HG03521 (cell line): ENCODE data around the gene WBP1.
"Not testable (repeated sequence)": the region's sequence is repeated elsewhere in the genome, so short reads cannot be mapped to it uniquely, and the experiment has no call there.

Experiments
- ATAC-seq: cut with Tn5 transposase; IDR thresholded peaks from one replicate; pipeline ENCODE4 v1.9.1; 2021; ENCODE audit warnings: mild to moderate bottlenecking, moderate library complexity; ENCODE audit not compliant: unreplicated experiment

The WBP1 gene

GRCh38 chr2:74426181-74426758 is 32.0 kb upstream of the WBP1 start:
- ATAC-seq = no peak

GRCh38 chr2:74427551-74427950 is 30.7 kb upstream of the WBP1 start:
- ATAC-seq = no peak

GRCh38 chr2:74428675-74429074 is 29.6 kb upstream of the WBP1 start:
- ATAC-seq = no peak

DNA sequence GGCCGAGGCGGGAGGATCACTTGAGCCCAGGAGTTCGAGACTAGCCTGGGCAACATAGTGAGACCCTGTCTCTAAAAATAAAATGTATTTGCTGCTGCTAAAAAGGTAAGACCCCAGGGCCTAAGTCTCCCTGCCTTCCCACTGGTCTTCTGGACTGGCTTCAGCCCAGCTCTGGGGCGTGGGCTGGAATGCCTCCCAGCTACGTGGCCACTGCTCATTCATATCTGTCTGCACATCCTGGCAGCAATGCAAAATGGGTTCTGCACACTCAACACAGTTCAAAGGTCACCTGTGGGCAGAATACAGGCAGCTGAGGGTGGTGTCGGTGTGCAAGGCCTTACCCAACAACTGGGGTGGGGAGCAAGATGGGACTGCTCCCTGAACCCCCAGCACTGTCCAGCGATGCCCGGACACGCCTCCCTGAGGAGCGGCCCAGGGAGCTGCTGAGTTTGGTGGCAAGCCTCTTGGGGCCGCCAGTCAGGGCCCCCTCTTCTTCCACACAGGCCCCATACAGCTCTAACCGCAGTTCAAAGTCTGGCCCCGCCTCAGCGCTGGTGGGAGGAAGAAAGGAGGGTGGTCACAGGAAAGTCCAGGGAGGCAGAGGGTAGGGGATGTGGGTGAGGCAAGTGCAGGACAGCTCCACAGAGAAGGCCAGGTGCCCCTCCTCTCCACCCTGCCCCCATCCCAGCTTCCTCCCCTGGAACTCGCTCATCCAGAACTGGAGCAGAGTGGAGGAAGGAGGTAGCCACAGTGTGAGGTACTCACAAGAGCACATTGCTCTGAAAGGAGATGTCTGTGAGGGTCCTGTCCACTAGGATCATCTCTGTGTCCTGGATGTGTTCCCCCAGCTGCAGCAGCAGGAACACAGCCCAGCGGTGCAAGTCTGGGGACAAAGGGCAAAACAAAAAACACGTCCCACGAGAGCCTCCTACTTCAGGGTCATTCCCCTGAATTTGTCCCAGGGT is 28.5 kb upstream of the WBP1 start:
- ATAC-seq = no peak

DNA sequence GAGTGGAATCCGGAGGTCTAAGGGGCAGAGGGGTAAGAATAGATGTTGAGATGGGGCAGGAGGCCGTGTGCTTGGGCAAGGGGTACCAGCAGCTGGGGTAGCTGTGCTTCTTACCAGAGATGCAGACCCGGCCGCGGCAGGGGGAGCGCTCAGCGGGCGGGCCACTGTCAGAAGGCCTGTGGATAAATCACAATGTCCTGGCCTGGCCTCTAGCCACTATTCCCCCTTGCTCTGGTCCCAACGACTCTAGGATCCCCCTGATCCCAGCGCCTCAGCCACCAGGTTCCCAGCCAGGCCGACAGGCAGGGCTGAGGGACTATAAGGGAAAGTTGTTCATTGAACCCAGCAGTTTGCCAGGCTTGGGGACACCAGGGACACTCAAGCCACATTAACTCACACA is 27.7 kb upstream of the WBP1 start:
- no peak for ATAC-seq

- ATAC-seq = no peak
Observed at GRCh38 chr2:74436111-74436805, 22.0 kb upstream of the WBP1 start.

DNA sequence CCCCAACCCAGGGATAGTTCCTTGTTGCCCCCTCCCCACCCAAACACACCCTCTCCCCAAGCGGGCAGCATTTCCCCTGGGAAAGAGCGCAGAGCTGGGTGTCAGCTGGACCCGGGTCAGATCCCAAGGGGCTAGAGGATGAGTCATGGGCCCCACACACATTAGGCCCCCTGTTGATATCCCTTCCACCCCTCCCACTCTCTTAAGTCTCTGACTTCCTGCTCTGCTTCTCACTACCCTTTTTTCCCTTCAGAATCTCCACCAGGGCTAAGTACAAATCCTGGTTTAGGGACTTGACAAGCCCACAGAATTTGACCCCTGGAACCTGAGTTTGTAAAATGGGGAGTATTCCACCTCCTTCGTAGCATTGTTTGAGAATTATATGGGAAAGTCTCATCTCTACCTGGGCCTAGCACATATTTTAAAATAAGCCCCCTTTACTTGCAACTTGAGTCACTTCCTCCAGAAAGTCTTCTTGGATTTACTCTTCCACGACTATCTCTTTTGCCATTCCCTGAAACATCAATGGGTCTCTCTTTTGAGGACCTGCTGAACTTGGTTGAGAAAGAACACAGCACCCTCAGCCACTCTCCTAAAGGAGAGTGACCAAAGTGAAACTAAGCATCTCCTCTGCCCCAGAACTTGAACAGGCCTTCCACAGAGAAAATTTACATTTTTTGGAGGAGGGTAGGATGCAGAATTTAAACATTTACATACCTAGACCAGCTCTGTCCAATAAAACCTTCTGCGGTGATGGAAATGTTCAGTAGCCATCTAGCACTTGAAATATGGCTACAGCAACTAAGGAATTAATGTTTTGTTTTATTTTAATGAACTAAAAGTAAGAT is 21.2 kb upstream of the WBP1 start:
- no peak for ATAC-seq

- no peak for ATAC-seq
Observed at GRCh38 chr2:74438248-74438647, 20.0 kb upstream of the WBP1 start.

DNA sequence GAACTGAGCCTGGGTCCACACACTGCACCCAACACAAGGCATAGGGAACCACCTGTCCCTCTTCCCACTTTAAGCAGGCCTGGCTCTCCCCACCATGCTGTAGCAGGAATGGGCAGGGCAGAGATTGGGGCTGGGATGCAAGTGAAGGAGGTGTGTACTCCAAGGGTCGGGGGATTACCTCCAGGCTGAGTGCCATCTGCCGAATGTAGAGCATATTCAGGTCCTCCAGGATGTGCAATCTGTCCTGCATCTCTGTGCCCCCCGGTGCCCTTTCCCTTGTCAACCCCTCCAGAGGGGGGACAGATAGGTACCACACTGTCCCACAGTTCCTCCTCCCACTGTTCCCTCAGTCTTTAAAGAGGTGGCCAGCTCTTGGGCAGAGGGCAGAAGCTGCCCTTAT is 18.9 kb upstream of the WBP1 start:
- ATAC-seq = no peak

DNA sequence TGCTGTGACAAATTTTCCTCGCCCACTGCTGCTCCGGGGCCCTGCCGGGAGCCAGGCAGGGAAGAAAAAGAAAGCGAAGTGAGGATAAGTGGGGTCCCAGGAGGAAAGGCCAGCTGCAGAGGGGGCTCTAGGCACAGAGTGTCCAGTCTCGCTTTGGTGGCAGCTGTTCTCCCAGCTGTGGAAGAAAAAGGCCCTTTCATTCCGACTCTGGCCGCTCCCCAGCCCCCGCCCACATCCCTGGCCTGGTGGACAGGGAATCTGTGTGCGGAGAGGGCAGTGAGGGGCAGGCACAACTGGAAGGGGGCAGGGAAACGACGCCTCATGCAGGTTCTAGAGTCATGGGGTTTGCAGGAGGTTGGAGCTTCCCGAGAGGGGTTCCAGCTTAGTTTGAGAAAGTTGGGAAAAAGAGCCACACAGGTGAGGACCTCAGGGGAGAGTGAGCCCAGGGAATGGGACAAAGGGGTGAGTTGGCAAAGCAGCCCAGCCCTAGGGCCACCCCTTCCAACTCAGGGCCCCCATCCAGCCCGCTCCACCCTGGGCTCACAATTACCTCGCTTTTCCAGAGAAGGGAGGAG is 18.3 kb upstream of the WBP1 start:
- peak; percentile 7 for ATAC-seq

DNA sequence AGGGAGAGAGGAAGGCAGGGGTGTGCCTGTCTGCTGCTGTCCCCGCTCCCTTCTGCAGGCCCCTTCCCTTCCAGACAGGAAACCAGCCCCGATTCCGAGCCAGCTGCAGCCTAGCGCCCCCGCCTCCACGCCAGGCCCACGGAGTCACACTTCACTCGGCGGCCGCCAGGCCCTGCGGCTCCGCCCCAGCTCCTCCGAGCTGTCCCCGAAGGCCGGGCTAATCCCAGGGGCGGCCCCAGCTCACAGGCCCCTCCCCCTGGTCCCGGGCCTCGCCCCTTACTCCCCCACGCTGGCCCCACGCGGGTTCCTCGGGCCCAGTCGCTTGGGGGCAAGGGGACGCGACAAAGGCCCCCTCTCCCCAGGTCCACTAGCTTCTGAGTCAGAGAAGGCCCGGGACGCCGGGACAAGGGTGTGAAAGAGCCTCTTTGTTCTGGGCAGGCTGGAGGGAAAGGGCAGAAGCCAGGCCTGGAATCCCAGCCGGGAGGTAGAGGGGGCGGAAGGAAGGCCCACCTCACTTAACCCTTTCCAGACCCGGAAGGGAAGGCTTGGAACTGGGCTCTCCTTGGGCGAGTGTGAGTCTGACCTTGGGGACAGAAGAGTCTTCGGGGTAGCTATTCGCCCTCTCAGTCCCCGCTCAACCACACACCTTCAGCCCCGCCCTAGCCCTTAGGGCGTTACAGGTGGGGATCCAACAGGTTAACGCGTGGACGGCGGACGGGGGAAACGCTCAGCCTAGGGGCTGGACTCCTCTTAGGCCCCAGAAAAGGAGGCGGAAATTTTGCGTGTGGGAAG is 17.7 kb upstream of the WBP1 start:
- peak; percentile 82 for ATAC-seq

DNA sequence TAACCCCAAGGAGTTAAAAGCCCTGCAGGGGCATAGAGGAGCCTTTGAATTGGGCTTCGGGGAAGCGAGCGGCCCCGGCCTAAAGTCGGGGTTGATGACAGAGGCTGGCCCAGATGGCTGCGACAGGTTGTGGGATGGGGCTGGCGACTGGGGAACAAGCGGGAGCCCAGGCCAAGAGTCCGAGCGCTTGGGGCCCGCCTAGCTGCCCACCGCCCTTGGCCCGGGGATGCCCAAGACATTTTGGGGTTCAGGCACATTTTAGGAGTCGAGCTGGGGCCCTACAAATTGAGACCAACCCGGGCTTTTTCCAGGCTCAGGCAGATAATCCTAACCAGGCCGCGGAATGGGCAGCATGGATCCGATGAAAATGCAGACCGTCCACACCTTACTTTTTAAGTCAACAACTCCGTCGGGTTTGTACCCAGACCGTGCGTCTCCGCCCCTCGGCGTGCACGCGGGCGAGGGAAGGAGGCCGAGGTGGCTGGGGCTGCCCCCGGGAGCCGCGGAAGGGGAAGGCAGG is 17.0 kb upstream of the WBP1 start:
- ATAC-seq = no peak

GRCh38 chr2:74441690-74442482 is 16.4 kb upstream of the WBP1 start, which contains the start of gene RTKN:
Gene RTKN, minus strand, starts transcription at chr2:74441937. Its CDS starts 121 bp downstream, at chr2:74441816.
- no peak for ATAC-seq

- not testable (repeated sequence) for ATAC-seq
Observed at GRCh38 chr2:74442483-74443297, 15.5 kb upstream of the WBP1 start.

DNA sequence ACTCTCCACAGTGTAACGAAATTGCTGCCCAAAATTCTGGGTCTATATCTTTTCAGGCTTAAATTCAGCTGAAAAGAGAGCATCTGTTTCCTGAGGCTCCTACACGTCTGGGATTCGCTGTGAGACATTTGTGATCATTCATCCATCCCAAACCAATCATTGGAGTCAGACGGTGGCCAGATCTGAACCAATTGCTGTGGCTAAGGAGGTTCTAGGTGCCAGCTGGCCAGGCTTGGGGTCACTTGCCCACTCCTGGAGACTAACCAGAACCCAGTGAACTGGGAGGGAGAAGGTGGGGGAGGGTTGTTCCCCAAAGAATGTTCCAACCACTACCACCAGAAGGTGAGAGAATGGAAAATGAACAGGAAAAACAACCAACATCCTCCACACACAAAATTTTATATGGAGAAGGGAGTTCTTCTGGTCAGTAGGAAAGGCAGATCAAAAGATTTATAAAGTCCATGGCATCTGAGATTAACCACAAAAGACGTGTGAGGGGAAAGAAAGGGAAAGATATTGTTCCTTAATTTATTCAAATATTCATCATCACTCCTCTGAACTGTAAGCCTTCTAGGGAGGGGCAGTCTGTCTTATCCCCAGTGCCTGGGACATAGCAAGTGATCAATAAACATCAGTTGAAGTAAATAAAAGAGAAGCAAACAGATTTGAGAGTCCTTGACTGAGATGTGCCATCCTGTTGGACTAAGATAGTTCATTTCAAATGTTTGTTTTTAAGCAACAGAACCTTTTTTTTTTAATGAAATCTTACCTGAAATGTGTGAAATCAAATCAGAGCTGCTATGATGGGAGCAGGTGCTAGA is 13.5 kb upstream of the WBP1 start:
- ATAC-seq = no peak

- ATAC-seq = no peak
Observed at GRCh38 chr2:74447230-74447999, 10.8 kb upstream of the WBP1 start.
